GM12801 (cell line): ENCODE data around the gene KCNF1.

Experiments
- CTCF ChIP-seq: IDR thresholded peaks from one replicate; pipeline ENCODE4 v1.5.1; 2011; ENCODE audit warnings: control low read depth; ENCODE audit not compliant: insufficient read length; ENCODE audit errors: extremely low read depth

Gene KCNF1

GRCh38 chr2:10961490-10961875, 49.7 kb downstream of the KCNF1 start:
- no peak for TF ChIP-seq CTCF

GRCh38 chr2:10962004-10962403, 50.3 kb downstream of the KCNF1 start:
- TF ChIP-seq CTCF: no peak

GRCh38 chr2:10963155-10963554, 51.4 kb downstream of the KCNF1 start:
- no peak for TF ChIP-seq CTCF
